HepG2 (cell line): Measurements from ENCODE around the gene SAMD8. TPM values are rescaled to one million over a fixed set of nuclear protein-coding genes. Genes with fewer than 3 reads are reported as not detected.
A peak's percentile ranks its signal among the peaks of the same experiment; 100 is the strongest.

ENCODE experiments used
- ATAC-seq: fragments of 200-7000 bp; cut with Tn5 transposase; 3 replicates; pipeline ENCODE4 v1.9.1; 2020; ENCODE audit warnings: mild to moderate bottlenecking, moderate library complexity
- BruUV-seq: library from RNA; stranded (reverse); fragments of 400-500 nt; replicated peaks from 2 replicates; lab custom pipeline; 2021; lab: Mats Ljungman, UMichigan
- CTCF ChIA-PET: fragments of 300-600 bp; formaldehyde crosslinking; extraction: SDS; loops from one replicate; lab custom pipeline; 2021; ENCODE audit warnings: low total read pairs, inconsistent platforms, low intra/inter-chr PET ratio; lab: Yijun Ruan, JAX
- POLR2A ChIA-PET: fragments of 350-600 bp; sonication (Branson Sonifier 250); formaldehyde crosslinking; loops from one replicate; lab custom pipeline; 2020; ENCODE audit warnings: antibody characterized with exemption, inconsistent platforms; lab: Yijun Ruan, JAX
- DNase-seq: peaks from one replicate; pipeline ENCODE4 v3.0.0-alpha.2; 2015; ENCODE audit warnings: low spot score
- FAIRE-seq: peaks from 3 replicates; lab custom pipeline; 2011; peaks lifted over from hg19 to GRCh38; lab: Jason Lieb, UNC
- H2AFZ ChIP-seq: one replicate; pipeline ENCODE4 v1.6.1; 2011; ENCODE audit warnings: low read length, inconsistent platforms
- H3K27ac ChIP-seq: fragments of 300-600 bp; 3 replicates; pipeline ENCODE4 v1.8.0; 2011; ENCODE audit warnings: mixed run types, mild to moderate bottlenecking, mixed read lengths, low read length, inconsistent platforms; ENCODE audit not compliant: insufficient read depth; ENCODE audit errors: extremely low read length
- H3K27me3 ChIP-seq, 2 experiments: fragments of 200-600 bp in 1 of 2; 2 replicates in 1 of 2; 3 replicates in 1 of 2; pipeline versions ENCODE4 v1.6.0 to v1.8.0; 2011; ENCODE audit warnings: low read length in 2 of 2, mild to moderate bottlenecking in 2 of 2, moderate library complexity in 2 of 2, inconsistent platforms in 1 of 2; ENCODE audit not compliant: insufficient read depth in 2 of 2, control insufficient read depth in 1 of 2
- H3K36me3 ChIP-seq, 2 experiments: fragments of 200-600 bp in 1 of 2; replicated peaks in 1 of 2; 2 replicates in 1 of 2; 3 replicates in 1 of 2; pipeline versions ENCODE4 v1.5.1 to v1.8.0; 2011; ENCODE audit warnings: low read length in 2 of 2, inconsistent platforms in 1 of 2; ENCODE audit not compliant: insufficient read depth in 2 of 2, control insufficient read depth in 1 of 2
- H3K4me1 ChIP-seq: 2 replicates; pipeline ENCODE4 v1.5.1; 2012; ENCODE audit warnings: low read length, inconsistent platforms; ENCODE audit not compliant: insufficient read depth
- H3K4me2 ChIP-seq: 2 replicates; pipeline ENCODE4 v1.6.0; 2011; ENCODE audit warnings: low read depth, low read length, inconsistent platforms
- H3K4me3 ChIP-seq, 3 experiments: fragments of 200-600 bp in 1 of 3; sonication (generic), shearing (Covaris generic) in 1 of 3; replicated peaks in 1 of 3; 2 replicates each; pipeline ENCODE4 v1.5.1; 2011 to 2016; ENCODE audit warnings: low read length in 3 of 3, inconsistent platforms in 2 of 3, low read depth in 2 of 3, mild to moderate bottlenecking in 2 of 3, control low read depth in 1 of 3, mixed read lengths in 1 of 3; ENCODE audit not compliant: insufficient read depth in 1 of 3
- H3K79me2 ChIP-seq: one replicate; pipeline ENCODE4 v1.6.1; 2011; ENCODE audit warnings: low read length, inconsistent platforms; ENCODE audit not compliant: insufficient read depth
- H3K9ac ChIP-seq: 2 replicates; pipeline ENCODE4 v1.6.0; 2011; ENCODE audit warnings: mild to moderate bottlenecking, low read depth, low read length, inconsistent platforms; ENCODE audit not compliant: insufficient read depth
- H3K9me3 ChIP-seq: 2 replicates; pipeline ENCODE4 v1.5.1; 2012; ENCODE audit warnings: mild to moderate bottlenecking, low read length
- H4K20me1 ChIP-seq: 2 replicates; pipeline ENCODE4 v1.6.0; 2011; ENCODE audit warnings: inconsistent platforms, mild to moderate bottlenecking, low read length, moderate library complexity; ENCODE audit not compliant: insufficient read depth
- FOXA1 ChIP-seq, 2 experiments: fragments of 450-650 bp in 1 of 2; sonication (generic) in 1 of 2; formaldehyde crosslinking in 1 of 2; IDR thresholded peaks; 2 replicates each; pipeline versions ENCODE4 v1.4.0 to v1.6.1; 2016 to 2020; ENCODE audit warnings: missing genetic modification reagents in 1 of 2
- HBP1 ChIP-seq: IDR thresholded peaks from 2 replicates; pipeline ENCODE4 v1.6.1; 2016; ENCODE audit warnings: low read depth, control low read depth
- HDAC1 ChIP-seq: sonication (generic); formaldehyde crosslinking; IDR thresholded peaks from 2 replicates; pipeline ENCODE4 v1.5.1; 2020; ENCODE audit warnings: mild to moderate bottlenecking, missing genetic modification reagents
- MEIS1 ChIP-seq: sonication (generic); formaldehyde crosslinking; IDR thresholded peaks from 2 replicates; pipeline ENCODE4 v1.9.0; 2021; ENCODE audit warnings: mild to moderate bottlenecking, missing genetic modification reagents, moderate library complexity, borderline replicate concordance
- PTBP1 ChIP-seq: fragments of 200-400 bp; formaldehyde crosslinking; IDR thresholded peaks from 2 replicates; pipeline ENCODE4 v1.6.1; 2018; ENCODE audit warnings: low read length, low read depth; ENCODE audit not compliant: poor library complexity, severe bottlenecking
- TBX2 ChIP-seq: sonication (generic); formaldehyde crosslinking; IDR thresholded peaks from 2 replicates; pipeline ENCODE4 v1.5.0; 2020; ENCODE audit warnings: missing genetic modification reagents, mild to moderate bottlenecking, borderline replicate concordance
- TBX3 ChIP-seq: fragments of 450-650 bp; IDR thresholded peaks from 2 replicates; pipeline ENCODE4 v1.6.1; 2017; ENCODE audit warnings: antibody characterized with exemption, mild to moderate bottlenecking, inconsistent platforms, borderline replicate concordance
- TCF7 ChIP-seq: sonication (generic); IDR thresholded peaks from 2 replicates; pipeline ENCODE4 v1.6.1; 2016; ENCODE audit warnings: antibody characterized with exemption, low read depth
- ZNF878 ChIP-seq: sonication (generic); formaldehyde crosslinking; IDR thresholded peaks from 2 replicates; pipeline ENCODE4 v1.8.1; 2023; ENCODE audit warnings: mild to moderate bottlenecking, missing genetic modification reagents, moderate library complexity
- ZSCAN25 ChIP-seq: sonication (generic); formaldehyde crosslinking; IDR thresholded peaks from 2 replicates; pipeline ENCODE4 v1.8.0; 2022; ENCODE audit warnings: mild to moderate bottlenecking, missing genetic modification reagents
- WGBS: methylation state at CpG from one replicate; pipeline ENCODE4 v1.1.6; 2017; ENCODE audit warnings: low lambda C conversion rate; 5-methylcytosine and 5-hydroxymethylcytosine counted together
- in situ Hi-C: cut with HindIII; loops from 2 replicates; pipeline ENCODE4 v1.10.0; 2017; ENCODE audit warnings: low pct_unique_long_range_greater_than_20kb; ENCODE audit not compliant: extremely low pct_ligation_motif_present
- intact Hi-C: fragments of 100-400 bp; cut with micrococcal nuclease; formaldehyde crosslinking; loops from one replicate; pipeline ENCODE4 v1.10.0; 2022; ENCODE audit not compliant: unreplicated experiment
- polyA plus RNA-seq, 8 experiments: library from polyadenylated mRNA; depleted of rRNA in 3 of 8; stranded (reverse) in 7 of 8; unstranded in 1 of 8; fragments of >200 nt; fragmentation: Illumina TruSeq in 4 of 8; extraction: Trizol in 4 of 8; gene quantifications; 2 replicates each; pipeline versions ENCODE4 v1.2.1 to v1.2.3, GENCODE V29; 2011 to 2016; ENCODE audit warnings: low read depth in 4 of 8, missing spikeins in 1 of 8, mixed read lengths in 1 of 8; ENCODE audit not compliant: insufficient read depth in 1 of 8
- total RNA-seq, 5 experiments: library from RNA; depleted of rRNA; stranded (reverse); fragments of >200 nt; fragmentation: Illumina TruSeq; extraction: Trizol; gene quantifications; 2 replicates each; pipeline ENCODE4 v1.2.3, GENCODE V29; 2016; ENCODE audit warnings: low read depth in 1 of 5

The SAMD8 gene
- total and polyA plus RNA-seq, 2 of the 13 experiments (the other 11 are each of a cell fraction or from before 2014, with no cell fraction given) = 10.4 to 13.2 TPM

DNA sequence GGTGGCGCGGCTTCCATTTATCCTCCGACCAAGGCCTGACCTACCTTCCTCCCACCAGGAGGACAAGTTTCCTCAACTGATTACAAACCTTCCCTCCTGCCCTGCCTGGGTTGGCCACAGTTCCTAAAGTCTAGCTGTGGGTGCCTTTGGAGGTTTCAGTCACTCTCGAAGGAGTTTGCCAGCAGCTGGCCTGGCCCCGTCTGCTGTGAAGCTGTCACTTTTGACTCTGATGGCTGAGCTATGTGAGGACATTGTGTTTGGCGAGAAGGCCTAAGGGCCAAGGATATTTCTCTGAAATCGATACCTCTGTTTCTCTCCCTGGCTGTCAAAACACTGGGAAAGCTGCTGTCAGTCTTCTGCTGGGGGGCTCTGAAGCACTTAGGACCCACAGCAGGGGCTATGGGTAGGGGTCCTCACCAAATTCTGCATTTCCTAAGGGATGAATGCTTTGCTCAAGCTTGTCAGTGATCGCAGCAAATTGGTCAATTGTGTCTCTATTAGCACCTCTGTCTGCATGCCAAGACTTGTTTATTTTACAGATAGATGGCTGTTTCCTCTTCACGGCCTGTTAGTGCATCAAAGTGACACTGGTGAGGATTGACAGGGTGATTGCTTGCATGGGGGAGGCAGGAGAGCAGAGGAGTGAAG is 31.9 kb upstream of the SAMD8 start:
- in situ Hi-C loops = no loop called here
- H4K20me1 ChIP-seq = no peaks in the 10 kb centered on the region
- H3K27me3 ChIP-seq = peaks cover 0 to 19% of the 10 kb centered on the region in 2 experiments; a peak in 3 of 5 replicates
- no peak overlapping the region for H3K27ac ChIP-seq
- DNase-seq (no peak), ATAC-seq (peak; percentile 61), FAIRE-seq (peak; percentile 4)
- H2AFZ ChIP-seq = no peak overlapping the region
- WGBS = 50% methylated on average over 6 of the region's 9 CpGs
- H3K79me2 ChIP-seq = no peaks in the 10 kb centered on the region
- no peaks in the 10 kb centered on the region for H3K9me3 ChIP-seq
- POLR2A ChIA-PET = no interaction called here
- H3K4me3 ChIP-seq = no peak overlapping the region
- peak overlapping the region; percentile 52 for H3K4me2 ChIP-seq
- BruUV-seq = no TSS peak
- TF ChIP-seq ZSCAN25 (CRISPR knock-in tag) = peak; percentile 82; the same call in 1 of the 2 replicates
- TF ChIP-seq TBX2 (CRISPR knock-in tag) = peak; percentile 65
- TF ChIP-seq TBX3 = peak; percentile 17; the same call in 1 of the 2 replicates
- TF ChIP-seq HBP1 (CRISPR knock-in tag) = no peak
- 0 out of 2 replicates have a peak, but pooled peaks have one; percentile 34 for TF ChIP-seq HDAC1 (CRISPR knock-in tag)
- TF ChIP-seq MEIS1 (CRISPR knock-in tag) = peak; percentile 27; the same call in 1 of the 2 replicates
- no peak for TF ChIP-seq ZNF878 (CRISPR knock-in tag)
- peak; percentile 44; the same call in 1 of the 2 replicates for TF ChIP-seq TCF7
- TF ChIP-seq PTBP1 = no peak
- no peak for TF ChIP-seq FOXA1 (IDR thresholded peaks at IDR 0.05)
- TF ChIP-seq FOXA1 (CRISPR knock-in tag; IDR thresholded peaks at IDR 0.05) = peak; percentile 47; the same call in 1 of the 2 replicates
- H3K9ac ChIP-seq = no peak overlapping the region
- H3K36me3 ChIP-seq = no peaks in the 10 kb centered on the region
- H3K4me1 ChIP-seq = peaks cover 32% of the 10 kb centered on the region
- CTCF ChIA-PET = no interaction called here
- intact Hi-C loops = no loop called here
